Retinal pigment epithelial cell (primary cell): Measurements from ENCODE around the gene NDUFB2.
"Not testable (repeated sequence)": the region's sequence is repeated elsewhere in the genome, so short reads cannot be mapped to it uniquely, and the experiment has no call there.

Experiments used
- DNase-seq: peaks from one replicate; pipeline ENCODE4 v3.0.0-alpha.2; 2010; ENCODE audit warnings: low read depth
- H3K4me3 ChIP-seq: 2 replicates; pipeline ENCODE4 v1.5.1; 2011; ENCODE audit warnings: mild to moderate bottlenecking, low read length, control low read depth, moderate library complexity
- TF ChIP-seq, protein P1 (sequence below): conservative IDR thresholded peaks from 2 replicates; pipeline ENCODE4 v1.5.1; 2011; ENCODE audit warnings: low read depth, low read length, control low read depth, inconsistent platforms

NDUFB2 gene

DNA sequence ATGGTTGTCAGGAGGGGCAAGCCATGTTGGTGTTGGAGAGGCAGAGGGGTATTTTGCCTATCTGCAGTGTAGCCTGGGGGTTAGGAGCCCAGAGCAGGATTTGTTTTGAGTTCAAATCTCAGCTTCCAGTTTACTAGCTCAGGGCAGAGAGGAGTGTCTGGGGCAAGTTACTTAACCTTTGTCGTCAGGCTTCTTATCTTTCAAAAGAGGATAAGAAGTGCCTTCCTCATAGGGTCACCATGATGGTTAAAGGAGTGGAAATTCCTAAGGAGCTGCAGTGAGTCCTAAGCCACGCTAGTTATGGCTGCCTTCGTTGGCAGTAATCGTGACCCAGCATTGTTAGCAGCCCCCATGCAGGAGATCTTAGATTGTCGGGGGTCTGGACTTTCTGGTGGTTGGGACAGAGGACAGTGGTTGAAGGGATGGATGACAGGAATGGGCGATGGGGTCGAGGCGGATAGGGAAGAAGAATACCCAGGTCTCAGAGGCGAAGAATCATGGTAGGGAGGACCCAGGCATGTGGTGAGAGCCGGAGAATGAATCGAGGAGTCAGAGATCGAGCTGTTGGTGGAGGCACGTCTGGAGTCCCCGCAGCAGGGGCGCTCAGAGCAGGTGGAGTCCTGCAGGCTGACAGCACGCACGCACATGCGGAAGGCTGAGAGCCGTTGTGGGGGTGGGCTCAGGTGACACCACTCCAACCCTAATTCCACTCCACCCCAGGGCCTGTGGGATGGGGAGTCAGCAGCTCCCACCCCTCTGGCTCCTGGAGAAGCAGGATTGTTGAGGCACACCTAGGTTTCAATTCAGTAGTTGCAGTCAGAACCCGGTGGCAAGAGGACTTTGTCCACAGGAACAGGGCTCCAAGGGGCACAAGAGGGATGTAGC is 12.2 kb upstream of the NDUFB2 start:
- no peak overlapping the region for H3K4me3 ChIP-seq
- DNase-seq, result no peak
- TF ChIP-seq, protein P1, sequence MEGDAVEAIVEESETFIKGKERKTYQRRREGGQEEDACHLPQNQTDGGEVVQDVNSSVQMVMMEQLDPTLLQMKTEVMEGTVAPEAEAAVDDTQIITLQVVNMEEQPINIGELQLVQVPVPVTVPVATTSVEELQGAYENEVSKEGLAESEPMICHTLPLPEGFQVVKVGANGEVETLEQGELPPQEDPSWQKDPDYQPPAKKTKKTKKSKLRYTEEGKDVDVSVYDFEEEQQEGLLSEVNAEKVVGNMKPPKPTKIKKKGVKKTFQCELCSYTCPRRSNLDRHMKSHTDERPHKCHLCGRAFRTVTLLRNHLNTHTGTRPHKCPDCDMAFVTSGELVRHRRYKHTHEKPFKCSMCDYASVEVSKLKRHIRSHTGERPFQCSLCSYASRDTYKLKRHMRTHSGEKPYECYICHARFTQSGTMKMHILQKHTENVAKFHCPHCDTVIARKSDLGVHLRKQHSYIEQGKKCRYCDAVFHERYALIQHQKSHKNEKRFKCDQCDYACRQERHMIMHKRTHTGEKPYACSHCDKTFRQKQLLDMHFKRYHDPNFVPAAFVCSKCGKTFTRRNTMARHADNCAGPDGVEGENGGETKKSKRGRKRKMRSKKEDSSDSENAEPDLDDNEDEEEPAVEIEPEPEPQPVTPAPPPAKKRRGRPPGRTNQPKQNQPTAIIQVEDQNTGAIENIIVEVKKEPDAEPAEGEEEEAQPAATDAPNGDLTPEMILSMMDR, result no peak

DNA sequence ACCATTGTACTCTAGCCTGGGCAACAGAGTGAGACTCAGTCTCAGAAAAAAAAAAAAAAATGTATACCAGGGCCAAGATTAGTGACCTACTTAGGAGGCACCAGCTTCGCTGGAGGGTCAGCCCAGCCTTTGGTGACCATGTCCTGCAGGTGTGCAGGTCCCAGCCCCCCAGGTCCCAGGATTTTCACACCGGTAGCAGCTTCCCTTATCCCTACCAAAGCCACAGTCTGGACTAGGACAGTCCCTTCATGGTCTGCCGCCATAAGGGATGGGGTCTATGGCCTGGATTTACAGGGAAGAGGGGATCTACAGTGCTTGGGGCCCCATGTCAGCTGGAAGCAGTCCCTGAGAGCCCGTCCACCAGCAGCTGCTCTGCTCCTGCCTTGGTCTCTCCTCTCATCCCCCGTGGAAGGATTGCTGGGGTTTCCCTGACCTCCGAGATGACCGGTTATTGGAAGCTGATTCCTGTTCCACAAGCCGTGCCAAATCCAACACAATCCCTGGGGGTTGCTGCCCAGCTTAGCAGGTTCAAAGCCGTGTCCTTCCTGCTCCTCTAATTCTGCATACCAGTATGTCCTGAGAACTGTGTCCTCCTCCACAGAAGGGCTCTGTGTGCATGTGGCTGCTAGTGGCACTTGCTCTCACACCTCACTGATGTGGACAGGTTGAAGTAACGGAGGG is 11.0 kb upstream of the NDUFB2 start:
- TF ChIP-seq, protein P1, result no peak
- no peak overlapping the region for H3K4me3 ChIP-seq
- DNase-seq, result no peak

GRCh38 chr7:140686921-140687320 is 9.6 kb upstream of the NDUFB2 start:
- TF ChIP-seq, protein P1, result no peak
- no peak overlapping the region for H3K4me3 ChIP-seq
- no peak for DNase-seq

DNA sequence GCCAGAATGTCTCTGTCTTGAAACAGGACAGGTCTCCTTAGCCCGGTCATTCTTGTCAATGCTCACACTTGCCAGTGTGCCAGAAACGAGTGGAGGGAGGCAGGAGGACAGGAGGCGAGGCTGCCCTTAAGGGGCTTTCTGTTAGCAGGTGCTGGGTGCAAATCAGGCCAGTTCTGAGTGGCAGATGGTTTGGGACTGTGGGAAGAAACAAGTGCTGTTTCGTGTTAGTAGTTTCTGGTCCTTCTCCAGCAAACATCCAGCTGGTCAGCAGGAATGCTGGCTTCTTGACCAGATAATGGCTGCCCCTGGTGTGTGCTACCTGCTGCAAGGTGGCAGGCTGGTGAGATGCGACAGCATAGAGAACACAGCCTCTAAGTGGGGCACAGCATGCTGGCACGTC is 8.2 kb upstream of the NDUFB2 start:
- TF ChIP-seq, protein P1, result no peak
- DNase-seq, result no peak
- no peak overlapping the region for H3K4me3 ChIP-seq

DNA sequence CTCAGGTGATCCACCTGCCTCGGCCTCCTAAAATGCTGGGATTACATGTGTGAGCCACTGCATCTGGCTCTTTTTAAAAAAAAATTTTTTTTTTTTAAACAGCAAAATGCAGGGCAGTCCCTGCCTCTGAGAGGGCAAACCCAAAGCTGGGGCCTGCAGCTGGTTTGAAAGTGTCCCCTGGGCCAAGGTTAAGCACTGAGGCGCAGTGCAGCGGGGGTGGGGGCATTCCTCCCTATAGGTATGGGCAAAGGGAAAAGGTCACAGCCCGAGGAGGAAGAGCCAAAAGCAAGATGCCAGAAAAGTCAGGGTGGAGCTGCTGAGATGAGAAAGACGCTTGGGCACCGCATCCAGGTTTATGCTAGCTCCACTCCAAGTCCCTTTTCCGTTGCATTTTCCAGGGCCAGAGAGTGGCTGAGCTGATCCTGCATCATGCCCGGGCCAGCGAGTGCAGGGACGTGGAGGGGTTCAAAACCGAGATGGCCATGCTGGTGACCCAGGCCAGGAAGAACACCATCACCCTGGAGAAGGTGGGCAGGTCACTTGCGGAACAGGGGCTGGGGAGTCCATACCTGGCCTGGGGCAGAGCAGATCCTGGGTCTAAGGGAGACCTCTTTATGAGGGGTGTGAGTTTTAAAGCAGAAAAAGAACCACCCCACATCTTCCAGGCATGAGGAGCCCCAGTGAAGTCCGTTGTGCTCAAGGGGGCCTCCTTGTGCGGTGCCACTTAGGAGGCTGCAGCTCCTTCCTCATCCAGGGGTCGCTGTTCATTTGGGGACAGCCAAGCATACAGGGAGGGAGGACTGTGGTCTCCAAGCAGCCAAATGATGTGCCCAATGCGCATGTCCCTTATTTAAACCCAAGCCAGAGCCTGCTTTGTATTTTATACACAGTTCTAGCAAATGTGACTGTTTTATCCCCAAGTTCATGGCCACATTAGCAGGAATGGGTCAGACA is 7.0 kb upstream of the NDUFB2 start:
- TF ChIP-seq, protein P1, result no peak
- H3K4me3 ChIP-seq, result no peak overlapping the region
- DNase-seq, result no peak

DNA sequence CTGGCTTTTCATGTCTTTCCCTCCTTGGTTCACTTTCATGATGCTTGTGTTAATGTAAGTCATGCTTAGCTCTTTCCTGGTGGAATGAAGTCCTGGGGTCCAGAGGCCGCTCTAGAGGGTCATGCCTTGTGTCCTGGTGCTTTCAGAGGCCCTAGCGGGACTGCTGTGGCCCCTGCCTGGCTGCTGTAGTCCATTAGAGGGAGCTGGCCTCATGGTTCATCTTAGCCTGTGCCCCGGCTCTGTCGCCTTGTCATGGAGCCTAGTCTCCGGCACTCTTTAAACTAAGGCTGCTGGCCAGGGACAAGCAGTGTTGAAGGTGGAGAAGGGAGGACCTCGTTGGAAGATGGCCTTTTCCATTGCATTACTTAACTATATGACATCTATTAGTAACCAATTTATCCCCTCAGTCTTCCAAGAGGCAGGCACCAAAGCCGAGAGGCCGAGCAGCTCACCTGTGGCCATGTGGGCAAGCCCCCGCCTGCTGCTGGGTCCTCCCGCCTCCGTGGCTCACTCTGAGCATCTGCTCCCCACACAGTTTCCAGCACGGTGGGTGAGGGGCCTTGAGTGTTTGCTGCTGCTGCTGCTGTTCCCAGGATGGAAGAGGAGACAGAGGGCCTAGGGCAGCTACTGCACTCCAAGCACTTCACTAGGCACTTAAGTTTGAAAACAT is 5.0 kb upstream of the NDUFB2 start:
- no peak overlapping the region for H3K4me3 ChIP-seq
- TF ChIP-seq, protein P1, result no peak
- no peak for DNase-seq

- DNase-seq, H3K4me3 ChIP-seq: not testable (repeated sequence)
These were observed 2.7 kb upstream of the NDUFB2 start for GRCh38 chr7:140693849-140694248.
